GM12892 (cell line): ENCODE measurements around the gene XIRP1.

Source experiments
- POLR2A ChIP-seq: IDR thresholded peaks from 2 replicates; pipeline ENCODE4 v1.6.1; 2011; ENCODE audit warnings: low read depth, low read length, control low read depth
- TAF1 ChIP-seq: IDR thresholded peaks from 2 replicates; pipeline ENCODE4 v1.6.1; 2011; ENCODE audit warnings: low read depth, mild to moderate bottlenecking, control low read depth, low read length, borderline replicate concordance

DNA sequence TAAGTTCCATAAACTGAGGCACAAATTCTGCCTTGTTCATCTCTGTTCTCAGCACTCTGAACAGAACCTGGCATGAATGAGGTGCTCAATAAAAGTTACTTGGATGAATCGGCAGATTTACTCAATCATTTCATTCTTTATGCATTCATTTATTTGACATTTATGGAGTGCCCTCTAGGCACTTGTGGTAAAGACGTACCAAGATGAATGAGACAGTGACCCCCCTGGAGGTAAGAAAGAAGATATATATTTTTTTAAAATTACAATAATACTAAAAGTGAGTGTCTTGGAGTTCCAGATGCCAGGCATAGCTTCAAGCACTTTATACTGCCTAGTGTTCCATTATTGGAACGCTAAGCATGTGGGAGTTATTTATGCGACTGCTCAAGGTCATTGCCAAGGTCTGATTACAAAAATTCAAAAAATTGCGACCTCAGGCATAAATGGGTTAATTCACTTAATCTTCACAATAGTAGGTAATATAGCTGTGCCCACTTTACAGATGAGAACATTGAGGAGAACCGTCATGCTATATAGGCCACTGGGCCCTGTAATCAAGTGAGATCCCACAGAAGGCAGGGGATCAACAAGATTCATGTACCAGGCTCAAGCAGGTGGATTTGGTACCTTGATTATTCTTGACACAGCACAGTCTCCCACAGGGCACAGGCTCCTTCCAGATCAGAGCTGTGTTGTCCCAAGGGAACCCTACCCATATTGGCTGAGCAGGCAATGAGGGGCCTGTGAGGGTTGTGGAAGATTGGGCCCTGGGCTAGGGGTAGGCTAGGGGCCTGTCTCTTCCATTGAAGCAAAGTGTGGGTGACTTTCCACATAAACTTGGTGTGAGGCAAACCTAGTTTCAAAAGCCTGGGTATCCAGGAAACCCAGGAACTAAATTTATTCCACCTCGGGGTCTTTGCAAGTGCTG is 10.7 kb downstream of the XIRP1 start:
- no peak for TF ChIP-seq TAF1
- TF ChIP-seq POLR2A, result no peak
